Measurements from ENCODE around the gene BMI1. TPM values are rescaled to one million over a fixed set of nuclear protein-coding genes. Genes with fewer than 3 reads are reported as not detected.

The BMI1 gene
- total and polyA plus RNA-seq, 3 donors from 2014 or later, result 56.3 to 120 (median 111) TPM

DNA sequence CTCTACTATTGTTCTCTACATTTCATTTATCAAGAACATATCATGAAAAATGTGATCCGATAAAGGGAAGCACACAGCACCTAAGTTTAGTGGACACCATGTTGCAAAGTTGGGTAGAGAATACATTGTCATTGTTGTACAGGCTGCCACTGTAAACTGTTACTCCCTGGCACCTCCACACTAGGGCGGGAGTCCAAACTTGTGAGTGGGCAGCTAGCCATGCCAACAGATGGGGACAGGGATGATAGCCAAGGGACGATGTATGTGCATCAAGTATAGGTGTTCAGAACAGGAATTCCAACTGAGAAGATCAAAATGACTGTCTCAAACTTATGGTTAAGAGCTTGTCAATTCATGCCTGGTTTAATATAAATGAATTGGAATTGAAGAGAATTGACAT lies 35.8 kb upstream of the BMI1 start:
- no peaks in the 10 kb centered on the region for H3K36me3 ChIP-seq (ENCODE audit: low read depth, missing control alignments)
- peak; percentile 28 for DNase-seq
- intact Hi-C loops (cut with DNase I; ENCODE audit: low total_unique reads), result no loop called here
- WGBS, 2 donors, result 58 to 63% methylated on average over 3 of the region's 3 CpGs
- no peaks in the 10 kb centered on the region for H3K27me3 ChIP-seq
- H3K9me3 ChIP-seq, result no peaks in the 10 kb centered on the region
- TF ChIP-seq POLR2A (IDR thresholded peaks at IDR 0.05), result no peak
- no peak overlapping the region for H3K4me3 ChIP-seq
- H3K27ac ChIP-seq, result no peak overlapping the region
- no peaks in the 10 kb centered on the region for H3K4me1 ChIP-seq

DNA sequence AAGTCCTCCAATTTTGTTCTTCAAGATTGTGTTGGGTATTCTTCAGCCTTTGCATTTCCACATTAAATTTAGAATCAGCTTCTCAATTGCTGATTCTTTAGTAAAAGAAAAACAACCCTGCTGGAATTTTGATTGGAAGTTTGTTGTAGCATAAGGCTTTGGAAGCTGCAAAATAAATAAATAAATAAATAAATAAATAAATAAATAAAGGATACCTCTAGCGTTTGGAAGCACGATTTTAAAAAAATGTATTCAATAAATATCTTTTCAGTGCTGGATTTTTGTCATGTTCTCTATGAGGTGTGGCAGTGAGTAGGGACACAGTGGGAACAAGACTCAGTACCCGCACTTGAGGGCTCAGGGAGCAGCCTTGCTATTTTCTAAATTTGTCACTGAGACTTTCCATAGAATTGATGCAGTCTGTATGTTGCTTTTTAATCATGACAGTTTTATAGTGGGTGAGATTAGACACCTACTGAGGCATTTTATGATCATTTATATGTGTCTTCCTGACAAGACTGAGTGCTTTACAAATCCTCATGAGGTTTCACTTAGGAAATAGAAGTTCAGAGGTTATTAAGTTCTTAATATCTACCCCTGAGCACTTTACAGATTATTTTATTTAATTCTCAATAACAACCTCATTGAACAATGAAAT lies 27.0 kb upstream of the BMI1 start:
- Histone ChIP-seq H3K36me3 (ENCODE audit: low read depth, missing control alignments) (no peaks in the 10 kb centered on the region), H3K4me1 (no peaks in the 10 kb centered on the region), H3K4me3 (no peak overlapping the region), H3K9me3 (no peaks in the 10 kb centered on the region), H3K27me3 (no peaks in the 10 kb centered on the region), H3K27ac (no peak overlapping the region)
- DNase-seq, result no peak
- TF ChIP-seq POLR2A (IDR thresholded peaks at IDR 0.05), result no peak
- TF ChIP-seq, protein P1, sequence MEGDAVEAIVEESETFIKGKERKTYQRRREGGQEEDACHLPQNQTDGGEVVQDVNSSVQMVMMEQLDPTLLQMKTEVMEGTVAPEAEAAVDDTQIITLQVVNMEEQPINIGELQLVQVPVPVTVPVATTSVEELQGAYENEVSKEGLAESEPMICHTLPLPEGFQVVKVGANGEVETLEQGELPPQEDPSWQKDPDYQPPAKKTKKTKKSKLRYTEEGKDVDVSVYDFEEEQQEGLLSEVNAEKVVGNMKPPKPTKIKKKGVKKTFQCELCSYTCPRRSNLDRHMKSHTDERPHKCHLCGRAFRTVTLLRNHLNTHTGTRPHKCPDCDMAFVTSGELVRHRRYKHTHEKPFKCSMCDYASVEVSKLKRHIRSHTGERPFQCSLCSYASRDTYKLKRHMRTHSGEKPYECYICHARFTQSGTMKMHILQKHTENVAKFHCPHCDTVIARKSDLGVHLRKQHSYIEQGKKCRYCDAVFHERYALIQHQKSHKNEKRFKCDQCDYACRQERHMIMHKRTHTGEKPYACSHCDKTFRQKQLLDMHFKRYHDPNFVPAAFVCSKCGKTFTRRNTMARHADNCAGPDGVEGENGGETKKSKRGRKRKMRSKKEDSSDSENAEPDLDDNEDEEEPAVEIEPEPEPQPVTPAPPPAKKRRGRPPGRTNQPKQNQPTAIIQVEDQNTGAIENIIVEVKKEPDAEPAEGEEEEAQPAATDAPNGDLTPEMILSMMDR (IDR thresholded peaks at IDR 0.05), result no peak
- intact Hi-C loops (cut with DNase I; ENCODE audit: low total_unique reads), result no loop called here
- WGBS, 2 donors, result 82% methylated on average over 3 of the region's 3 CpGs

DNA sequence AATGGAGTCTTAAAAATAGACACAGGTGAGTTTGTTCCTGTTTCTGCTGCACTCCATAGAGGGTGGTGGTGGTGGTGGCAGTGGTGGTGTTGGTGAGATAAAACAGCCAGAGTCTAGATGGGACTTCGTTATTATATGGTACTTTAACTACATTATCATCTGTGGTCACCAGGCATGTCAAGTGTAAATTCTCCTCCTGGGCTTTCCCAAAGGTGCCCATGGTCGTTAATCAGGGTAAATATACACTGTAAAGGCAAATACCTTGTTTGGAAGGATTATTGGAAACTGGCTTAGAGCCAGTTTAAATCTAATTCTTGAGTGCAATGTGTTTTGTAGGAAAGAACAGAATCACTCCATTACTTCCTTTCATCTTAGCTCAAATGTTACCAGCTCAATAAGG lies 26.2 kb upstream of the BMI1 start:
- intact Hi-C loops (cut with DNase I; ENCODE audit: low total_unique reads), result no loop called here
- Histone ChIP-seq H3K27ac (no peak overlapping the region), H3K4me1 (no peaks in the 10 kb centered on the region), H3K36me3 (ENCODE audit: low read depth, missing control alignments) (no peaks in the 10 kb centered on the region), H3K4me3 (no peak overlapping the region), H3K9me3 (no peaks in the 10 kb centered on the region), H3K27me3 (no peaks in the 10 kb centered on the region)
- no peak for DNase-seq
- no peak for TF ChIP-seq POLR2A (IDR thresholded peaks at IDR 0.05)
- TF ChIP-seq, protein P1 (IDR thresholded peaks at IDR 0.05), result no peak
- WGBS, 2 donors, result 69 to 79% methylated on average over 2 of the region's 2 CpGs

DNA sequence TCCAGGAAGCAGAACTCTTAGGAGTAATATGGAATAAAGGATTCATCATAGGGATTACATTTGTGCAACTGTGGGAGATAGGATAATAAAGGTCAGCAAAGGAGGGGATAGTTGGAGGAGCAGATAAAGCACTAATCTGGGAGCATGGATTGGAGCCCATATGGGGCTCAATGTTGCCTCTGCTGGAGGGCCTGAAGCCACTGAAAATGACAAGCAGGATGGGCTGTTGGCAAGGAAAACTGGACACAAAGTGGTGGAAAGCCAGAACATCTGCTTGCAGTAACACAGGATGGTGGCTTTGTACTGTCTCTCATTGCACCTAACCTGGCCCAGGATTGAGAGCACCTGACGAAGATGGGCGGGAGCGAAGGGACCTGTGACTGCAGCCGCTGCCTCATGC lies 19.7 kb upstream of the BMI1 start:
- intact Hi-C loops (cut with DNase I; ENCODE audit: low total_unique reads), result no loop called here
- 95% methylated on average over 4 of the region's 4 CpGs for WGBS, 2 donors
- TF ChIP-seq POLR2A (IDR thresholded peaks at IDR 0.05), result no peak
- TF ChIP-seq, protein P1 (IDR thresholded peaks at IDR 0.05), result no peak

DNA sequence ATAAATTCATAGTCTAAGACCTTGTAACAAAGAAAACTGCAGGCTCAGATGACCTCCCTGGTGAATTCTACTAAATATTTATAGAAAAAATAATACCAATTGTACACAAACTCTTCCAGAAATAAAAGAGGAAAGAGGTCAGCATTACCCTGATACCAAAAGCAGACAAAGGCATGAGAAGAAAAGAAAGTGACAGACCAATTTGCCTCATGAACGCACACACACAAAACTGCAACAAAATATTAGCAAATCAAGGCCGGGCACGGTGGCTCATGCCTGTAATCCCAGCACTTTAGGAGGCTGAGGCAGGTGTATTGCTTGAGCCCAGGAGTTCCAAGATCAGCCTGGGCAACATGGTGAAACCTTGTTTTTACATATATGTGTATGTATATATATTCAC lies 17.4 kb upstream of the BMI1 start:
- TF ChIP-seq, protein P1 (IDR thresholded peaks at IDR 0.05), result no peak
- no peak for TF ChIP-seq POLR2A (IDR thresholded peaks at IDR 0.05)
- WGBS, 2 donors, result 77 to 91% methylated on average over 3 of the region's 3 CpGs
- Histone ChIP-seq H3K36me3 (ENCODE audit: low read depth, missing control alignments) (no peaks in the 10 kb centered on the region), H3K4me1 (no peaks in the 10 kb centered on the region), H3K9me3 (no peaks in the 10 kb centered on the region), H3K27me3 (no peaks in the 10 kb centered on the region), H3K4me3 (no peak overlapping the region), H3K27ac (no peak overlapping the region)
- no peak for DNase-seq
- intact Hi-C loops (cut with DNase I; ENCODE audit: low total_unique reads), result no loop called here

More for the DNA sequence above, 19.7 kb upstream of the BMI1 start:
- Histone ChIP-seq H3K27ac (no peak overlapping the region), H3K27me3 (no peaks in the 10 kb centered on the region), H3K36me3 (ENCODE audit: low read depth, missing control alignments) (no peaks in the 10 kb centered on the region), H3K4me3 (no peak overlapping the region), H3K9me3 (no peaks in the 10 kb centered on the region), H3K4me1 (no peaks in the 10 kb centered on the region)
- DNase-seq, result no peak

Data from testis (tissue), 3 donors.